ENCODE data around the gene NR4A2. TPM values are rescaled to one million over a fixed set of nuclear protein-coding genes. Genes with fewer than 3 reads are reported as not detected.

Gene NR4A2
- total RNA-seq, 2 experiments from 2014 or later, result 1.2 to 1.7 TPM

DNA sequence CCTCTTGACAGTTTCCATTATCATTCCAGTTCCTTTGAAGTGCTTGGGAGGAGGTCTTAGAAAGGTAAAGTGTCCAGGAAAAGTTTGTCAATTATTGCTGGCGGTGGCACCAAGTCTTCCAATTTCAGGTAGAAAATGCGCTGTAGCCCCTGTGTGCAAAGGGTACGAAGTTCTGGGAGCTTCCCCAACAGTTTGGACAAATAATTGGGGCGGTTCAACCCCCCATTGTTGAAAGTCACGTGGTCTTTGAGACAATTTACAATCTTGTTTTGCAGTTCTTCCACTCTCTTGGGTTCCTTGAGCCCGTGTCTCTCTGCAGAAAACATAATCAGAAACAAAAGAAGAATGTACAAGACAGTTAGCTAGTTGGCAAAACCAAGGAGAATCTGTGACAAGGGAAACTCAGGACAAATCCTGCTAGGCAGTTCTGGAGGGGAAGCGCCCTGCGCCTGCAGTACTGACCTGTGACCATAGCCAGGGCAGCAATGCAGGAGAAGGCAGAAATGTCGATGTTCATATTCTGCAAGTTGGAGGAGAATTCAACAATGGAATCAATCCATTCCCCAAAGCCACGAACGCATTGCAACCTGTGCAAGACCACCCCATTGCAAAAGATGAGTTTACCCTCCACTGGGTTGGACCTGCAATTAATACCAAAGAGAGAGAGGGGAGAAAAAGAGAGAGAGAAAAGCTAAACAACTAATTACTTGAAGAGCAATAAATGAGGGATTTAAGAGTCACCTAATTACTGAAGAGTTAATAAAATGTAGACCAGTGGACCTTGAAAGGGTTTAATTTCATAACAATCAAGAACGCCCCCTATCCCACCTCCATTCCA lies 6.6 kb downstream of the NR4A2 start:
- no peaks in the 10 kb centered on the region for H3K9me3 Mint-ChIP-seq
- peaks cover 30% of the 10 kb centered on the region for H3K4me1 Mint-ChIP-seq
- H3K36me3 Mint-ChIP-seq (ENCODE audit: low read depth), result peaks cover 5% of the 10 kb centered on the region
- no peak overlapping the region for H3K27ac Mint-ChIP-seq
- POLR2A ChIA-PET, result no interaction called here
- DNase-seq, result no peak
- H3K4me3 Mint-ChIP-seq, result no peak overlapping the region
- H3K27me3 Mint-ChIP-seq, result peaks cover 75% of the 10 kb centered on the region
- CTCF ChIA-PET, result interaction anchor here (1.7 kb wide), 1 partner anchor 9 kb away, joined by 7 read pairs; no protein-coding TSS in a partner anchor

DNA sequence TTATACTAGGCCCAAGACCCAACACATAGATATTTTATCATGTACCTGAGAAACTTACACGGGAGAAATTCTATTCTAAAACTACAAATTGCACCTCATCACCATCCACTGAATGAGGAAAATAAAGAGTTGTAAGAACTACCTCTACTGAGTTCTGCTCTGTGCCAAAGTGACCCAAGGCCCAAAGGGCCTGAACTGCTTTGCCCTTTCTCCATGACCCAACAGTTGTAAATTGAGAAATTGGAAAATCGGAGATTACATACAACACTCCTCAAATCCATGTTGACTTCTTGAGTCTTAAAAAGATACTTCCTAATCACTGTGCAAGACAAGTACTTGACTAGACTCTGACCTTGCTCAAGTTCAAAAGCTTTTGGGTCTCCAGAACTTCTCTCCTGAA lies 8.8 kb downstream of the NR4A2 start:
- Mint-ChIP-seq H3K9me3 (no peaks in the 10 kb centered on the region), H3K36me3 (ENCODE audit: low read depth) (peaks cover 1% of the 10 kb centered on the region), H3K4me1 (peaks cover 26% of the 10 kb centered on the region), H3K4me3 (no peak overlapping the region), H3K27me3 (peaks cover 80% of the 10 kb centered on the region), H3K27ac (no peak overlapping the region)
- no peak for DNase-seq
- POLR2A ChIA-PET, result no interaction called here
- CTCF ChIA-PET, result no interaction called here

DNA sequence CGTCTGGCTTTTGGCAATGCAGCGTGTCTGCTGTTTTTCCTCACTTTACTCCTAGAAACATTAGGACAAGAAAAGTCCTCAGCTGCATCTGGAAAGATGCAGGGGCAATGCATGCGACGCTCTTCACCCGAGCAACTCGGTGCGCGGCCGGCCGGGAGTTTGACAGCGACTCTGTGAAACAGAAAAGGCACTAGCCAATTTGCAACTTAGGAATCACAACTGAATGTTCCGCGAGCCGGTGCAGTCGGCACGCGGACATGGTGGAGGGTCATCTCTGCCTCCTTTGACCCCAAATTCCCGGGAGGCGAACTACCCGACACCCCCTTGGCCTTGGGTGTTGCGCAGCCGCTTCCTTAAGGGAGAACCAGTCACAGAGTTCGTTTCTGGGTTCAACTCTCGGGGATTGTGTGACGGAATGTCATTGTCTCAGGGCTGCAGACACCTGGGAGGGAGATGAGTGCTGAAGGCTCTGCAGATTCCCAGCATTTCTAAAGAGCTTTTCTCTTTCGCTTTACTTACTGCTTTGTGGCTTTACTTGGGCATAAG lies 9.8 kb downstream of the NR4A2 start:
- DNase-seq, result no peak
- ChIA-PET CTCF (interaction anchor here (1.1 kb wide), 1 partner anchor 12 kb away, joined by 3 read pairs; no protein-coding TSS in a partner anchor), POLR2A (no interaction called here)
- Mint-ChIP-seq H3K27ac (no peak overlapping the region), H3K27me3 (peaks cover 80% of the 10 kb centered on the region), H3K9me3 (no peaks in the 10 kb centered on the region), H3K36me3 (ENCODE audit: low read depth) (peaks cover 1% of the 10 kb centered on the region), H3K4me1 (peaks cover 26% of the 10 kb centered on the region), H3K4me3 (no peak overlapping the region)

DNA sequence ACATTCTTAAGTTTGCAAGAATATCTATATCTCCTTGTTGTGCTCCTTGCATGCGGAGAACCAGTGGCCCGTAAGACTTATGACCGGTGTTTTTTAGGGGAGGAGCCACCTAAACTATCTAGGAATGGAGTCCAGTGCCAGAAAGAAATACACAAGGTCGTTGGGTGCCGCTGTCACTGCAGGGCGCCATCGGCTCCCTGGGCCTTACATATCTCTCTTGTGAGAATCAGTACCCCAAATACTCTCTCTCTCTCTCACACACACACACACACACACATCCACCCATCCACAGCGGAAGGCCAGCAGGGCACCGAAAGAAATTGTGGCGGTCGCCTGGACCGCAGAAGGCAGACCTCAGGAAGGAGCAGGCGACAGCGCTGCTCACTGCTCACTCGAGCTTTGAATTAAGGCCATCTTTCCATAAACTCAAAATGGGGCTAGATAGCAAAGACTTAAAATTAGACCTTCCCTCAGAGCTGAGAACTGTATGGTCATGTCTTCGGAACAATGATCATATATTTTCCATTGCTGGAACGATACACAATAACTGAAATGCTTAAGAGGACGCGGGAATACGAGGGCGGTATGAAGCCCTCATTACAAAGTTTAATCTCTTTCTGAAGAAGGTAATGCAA lies 10.4 kb downstream of the NR4A2 start:
- H3K9me3 Mint-ChIP-seq, result no peaks in the 10 kb centered on the region
- CTCF ChIA-PET, result interaction anchor here (1.1 kb wide), 1 partner anchor 13 kb away, joined by 3 read pairs; no protein-coding TSS in a partner anchor
- H3K27me3 Mint-ChIP-seq, result peaks cover 85% of the 10 kb centered on the region
- H3K27ac Mint-ChIP-seq, result no peak overlapping the region
- POLR2A ChIA-PET, result no interaction called here
- DNase-seq, result no peak
- peak overlapping the region; percentile 64 for H3K4me3 Mint-ChIP-seq
- H3K4me1 Mint-ChIP-seq, result peaks cover 26% of the 10 kb centered on the region
- peaks cover 1% of the 10 kb centered on the region for H3K36me3 Mint-ChIP-seq (ENCODE audit: low read depth)

DNA sequence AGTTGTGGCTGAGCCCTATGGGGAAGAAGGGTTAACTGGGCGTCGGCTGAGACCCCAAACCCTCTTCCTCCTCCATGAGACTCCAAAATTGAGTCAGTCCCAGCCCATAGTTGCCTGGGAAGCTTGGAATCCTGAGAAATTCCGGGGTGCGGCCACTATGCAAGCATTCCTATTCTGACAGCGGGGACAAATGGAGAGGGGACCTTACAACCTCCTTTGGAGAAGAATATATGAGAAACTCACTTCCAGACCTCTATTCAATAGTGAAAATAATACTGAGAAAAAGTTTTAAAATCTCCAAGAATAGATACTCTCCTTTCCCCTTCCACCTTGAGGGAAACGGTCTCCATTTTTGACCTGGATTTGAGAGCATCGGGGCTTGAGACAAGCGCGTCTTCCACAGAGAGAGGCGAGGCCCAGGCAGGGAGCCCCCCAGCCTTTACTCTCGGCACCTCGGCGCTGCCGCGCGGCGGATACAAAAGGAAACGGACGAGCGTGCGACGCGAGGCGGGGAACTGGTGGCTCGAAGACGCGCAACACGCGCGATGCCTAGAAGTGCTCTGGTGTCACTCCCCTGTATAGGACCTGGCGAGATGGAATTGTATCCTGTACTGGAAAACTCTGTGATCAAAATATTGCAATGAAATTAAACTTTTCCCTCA lies 11.1 kb downstream of the NR4A2 start:
- no peak for DNase-seq
- ChIA-PET POLR2A (no interaction called here), CTCF (no interaction called here)
- H3K4me1 Mint-ChIP-seq, result peaks cover 26% of the 10 kb centered on the region
- peaks cover 1% of the 10 kb centered on the region for H3K36me3 Mint-ChIP-seq (ENCODE audit: low read depth)
- H3K27ac Mint-ChIP-seq, result no peak overlapping the region
- H3K27me3 Mint-ChIP-seq, result peaks cover 83% of the 10 kb centered on the region
- peak overlapping the region; percentile 64 for H3K4me3 Mint-ChIP-seq
- no peaks in the 10 kb centered on the region for H3K9me3 Mint-ChIP-seq

DNA sequence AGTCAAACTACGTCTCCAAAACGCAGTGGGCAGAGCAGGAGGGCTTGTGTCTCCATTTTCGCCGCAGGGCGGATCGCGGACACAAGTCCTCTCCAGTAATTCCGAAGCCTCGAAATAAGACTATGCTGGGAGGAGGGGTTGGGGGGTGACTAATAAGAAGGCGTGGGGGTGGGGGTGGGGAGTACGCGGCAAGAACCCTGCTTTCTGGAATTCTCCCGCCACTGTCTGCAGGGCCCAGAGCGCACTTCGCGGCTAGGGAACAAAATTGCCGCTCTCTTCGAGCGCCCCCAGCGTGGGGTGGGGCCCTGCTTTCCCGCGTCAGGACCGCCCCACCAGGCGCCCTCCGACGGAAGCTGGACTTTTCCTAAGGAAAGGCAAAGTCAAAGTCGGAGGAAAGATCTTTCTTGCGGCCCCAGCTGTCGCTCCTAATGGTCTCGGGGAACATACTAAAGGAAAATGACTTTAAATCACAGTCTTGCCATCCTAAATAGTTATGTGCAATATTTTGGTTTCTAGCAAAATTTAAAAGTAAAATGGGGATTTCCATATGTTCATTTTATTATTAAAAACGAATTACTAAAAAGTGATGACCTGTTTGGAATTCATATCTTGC lies 11.9 kb downstream of the NR4A2 start:
- H3K27me3 Mint-ChIP-seq, result peaks cover 82% of the 10 kb centered on the region
- POLR2A ChIA-PET, result no interaction called here

DNA sequence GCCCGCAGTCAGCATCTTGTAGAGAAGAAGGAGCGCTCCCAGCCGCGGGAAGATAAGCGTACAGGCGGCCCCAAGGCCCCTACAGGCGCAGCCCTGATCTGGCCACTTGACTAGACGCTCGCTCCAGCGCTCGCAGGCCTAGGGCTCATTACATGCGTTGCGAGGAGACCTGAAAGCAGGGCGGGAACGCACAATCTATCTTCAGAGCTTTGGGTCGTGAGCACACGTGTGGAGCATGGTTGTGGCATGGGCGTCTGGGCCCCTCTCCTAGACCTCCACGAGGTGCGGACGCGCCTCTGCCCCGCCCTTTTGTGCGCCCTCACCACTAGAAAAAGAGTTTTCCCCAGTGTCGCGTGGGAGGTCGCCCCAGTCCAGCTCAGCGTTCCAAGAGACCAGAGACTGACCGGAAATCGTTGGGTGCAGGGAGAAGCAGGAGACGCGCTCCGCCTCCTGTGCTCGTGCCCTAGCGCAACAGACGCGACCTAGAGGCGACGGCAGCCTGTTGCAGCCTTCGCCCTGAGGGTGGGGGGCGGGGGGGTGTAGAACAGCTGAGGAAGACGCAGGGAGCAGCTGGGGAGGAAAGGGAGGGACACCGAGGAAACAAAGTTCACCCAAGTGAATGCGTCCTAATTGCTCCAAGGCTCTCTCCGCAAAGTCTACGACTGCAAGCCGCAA lies 12.6 kb downstream of the NR4A2 start:
- no peak overlapping the region for H3K4me3 Mint-ChIP-seq
- CTCF ChIA-PET, result interaction anchor here (1.1 kb wide), 1 partner anchor 15 kb away, joined by 4 read pairs; no protein-coding TSS in a partner anchor
- POLR2A ChIA-PET, result no interaction called here
- no peak overlapping the region for H3K27ac Mint-ChIP-seq
- no peaks in the 10 kb centered on the region for H3K9me3 Mint-ChIP-seq
- DNase-seq, result no peak
- peaks cover 26% of the 10 kb centered on the region for H3K4me1 Mint-ChIP-seq
- no peaks in the 10 kb centered on the region for H3K36me3 Mint-ChIP-seq (ENCODE audit: low read depth)
- peaks cover 81% of the 10 kb centered on the region for H3K27me3 Mint-ChIP-seq

More for the DNA sequence above, 11.9 kb downstream of the NR4A2 start:
- Mint-ChIP-seq H3K27ac (no peak overlapping the region), H3K9me3 (no peaks in the 10 kb centered on the region), H3K4me3 (no peak overlapping the region), H3K36me3 (ENCODE audit: low read depth) (peaks cover 1% of the 10 kb centered on the region), H3K4me1 (peaks cover 26% of the 10 kb centered on the region)
- DNase-seq, result no peak
- CTCF ChIA-PET, result no interaction called here

DNA sequence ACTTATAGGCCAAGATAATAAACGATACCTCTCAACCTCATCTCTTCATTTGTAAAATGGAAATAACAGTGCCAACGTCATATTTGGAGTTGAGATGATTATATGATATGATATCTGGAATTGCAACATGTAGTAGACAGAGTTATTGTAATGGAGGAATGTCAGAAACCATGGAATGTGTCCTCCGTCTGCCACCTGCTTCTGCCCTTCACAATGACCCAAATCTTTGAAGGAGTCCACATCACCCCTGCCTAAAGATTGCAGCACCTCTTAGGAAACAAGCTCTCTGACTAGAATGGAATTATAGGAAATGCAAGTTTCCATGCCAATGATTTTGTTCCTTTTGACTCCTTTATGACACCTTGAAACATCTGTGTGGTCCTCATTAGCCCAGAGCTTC lies 14.9 kb downstream of the NR4A2 start:
- ChIA-PET CTCF (no interaction called here), POLR2A (no interaction called here)
- no peaks in the 10 kb centered on the region for H3K36me3 Mint-ChIP-seq (ENCODE audit: low read depth)
- H3K27ac Mint-ChIP-seq, result no peak overlapping the region
- no peak overlapping the region for H3K4me3 Mint-ChIP-seq
- peaks cover 82% of the 10 kb centered on the region for H3K27me3 Mint-ChIP-seq
- no peak for DNase-seq
- H3K4me1 Mint-ChIP-seq, result peaks cover 25% of the 10 kb centered on the region
- H3K9me3 Mint-ChIP-seq, result no peaks in the 10 kb centered on the region

DNA sequence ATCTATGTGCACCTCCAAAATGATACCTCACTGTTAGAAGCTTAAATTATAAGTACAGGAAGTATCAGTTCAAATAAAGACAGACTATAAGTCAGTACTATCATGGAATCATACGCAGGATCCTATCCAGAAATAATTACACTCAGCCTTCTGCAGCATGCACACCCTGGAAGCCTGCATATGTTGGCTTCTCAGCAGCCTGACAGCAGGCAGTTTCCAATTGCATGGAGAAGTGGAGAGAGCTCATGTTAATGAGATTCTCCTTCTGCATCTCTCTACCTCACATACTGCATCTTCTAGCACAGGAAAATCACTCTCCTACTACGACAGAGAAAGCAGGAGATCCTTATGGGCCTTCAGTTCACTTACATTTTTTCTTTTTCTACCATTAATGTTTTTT lies 20.5 kb downstream of the NR4A2 start:
- Mint-ChIP-seq H3K4me3 (no peak overlapping the region), H3K36me3 (ENCODE audit: low read depth) (no peaks in the 10 kb centered on the region), H3K9me3 (no peaks in the 10 kb centered on the region), H3K27ac (no peak overlapping the region), H3K27me3 (peaks cover 46% of the 10 kb centered on the region), H3K4me1 (no peaks in the 10 kb centered on the region)
- no peak for DNase-seq
- CTCF ChIA-PET, result no interaction called here
- POLR2A ChIA-PET, result no interaction called here

DNA sequence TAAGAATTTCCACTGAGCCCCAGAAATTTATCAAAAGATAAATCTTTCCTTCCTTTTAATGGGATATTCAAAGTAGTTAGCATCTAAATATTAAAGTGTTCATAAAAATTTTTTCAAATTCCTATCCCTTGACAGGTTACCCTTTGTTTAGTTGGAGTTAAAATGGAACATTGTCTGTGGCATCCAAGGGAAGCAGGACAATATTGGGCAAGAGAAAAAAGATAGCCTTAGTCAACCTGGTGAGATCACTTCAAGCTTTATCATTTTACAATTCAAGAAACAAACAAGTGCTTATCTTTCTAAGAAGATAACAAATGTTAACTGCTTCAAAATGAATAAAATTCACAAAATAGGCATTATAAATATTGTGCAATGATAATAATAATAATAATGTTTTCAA lies 21.7 kb downstream of the NR4A2 start:
- Mint-ChIP-seq H3K4me3 (no peak overlapping the region), H3K4me1 (no peaks in the 10 kb centered on the region), H3K36me3 (ENCODE audit: low read depth) (no peaks in the 10 kb centered on the region), H3K27me3 (peaks cover 48% of the 10 kb centered on the region), H3K27ac (no peak overlapping the region), H3K9me3 (no peaks in the 10 kb centered on the region)
- ChIA-PET CTCF (no interaction called here), POLR2A (no interaction called here)
- no peak for DNase-seq

DNA sequence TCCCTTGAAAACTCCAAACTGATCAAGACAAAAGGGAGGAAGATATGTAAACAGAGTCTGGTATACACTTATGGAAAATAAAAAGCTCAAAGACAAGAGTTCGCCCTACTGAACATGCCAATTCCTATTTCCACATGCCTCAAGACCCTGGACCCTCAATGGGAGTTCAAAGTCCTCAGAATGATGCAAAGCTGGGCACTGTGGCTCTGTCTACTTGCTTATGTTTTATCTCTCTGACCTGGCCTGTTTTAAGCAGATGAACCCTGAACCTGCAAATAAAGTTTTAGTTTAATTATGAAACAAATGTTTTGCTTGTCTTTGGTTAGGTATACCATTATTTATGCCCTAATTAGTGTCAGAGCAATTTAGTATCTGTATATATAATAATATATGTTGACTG lies 22.6 kb downstream of the NR4A2 start:
- ChIA-PET CTCF (no interaction called here), POLR2A (no interaction called here)
- Mint-ChIP-seq H3K27me3 (peaks cover 43% of the 10 kb centered on the region), H3K27ac (no peak overlapping the region), H3K4me1 (no peaks in the 10 kb centered on the region), H3K4me3 (no peak overlapping the region), H3K36me3 (ENCODE audit: low read depth) (no peaks in the 10 kb centered on the region), H3K9me3 (no peaks in the 10 kb centered on the region)
- DNase-seq, result no peak

DNA sequence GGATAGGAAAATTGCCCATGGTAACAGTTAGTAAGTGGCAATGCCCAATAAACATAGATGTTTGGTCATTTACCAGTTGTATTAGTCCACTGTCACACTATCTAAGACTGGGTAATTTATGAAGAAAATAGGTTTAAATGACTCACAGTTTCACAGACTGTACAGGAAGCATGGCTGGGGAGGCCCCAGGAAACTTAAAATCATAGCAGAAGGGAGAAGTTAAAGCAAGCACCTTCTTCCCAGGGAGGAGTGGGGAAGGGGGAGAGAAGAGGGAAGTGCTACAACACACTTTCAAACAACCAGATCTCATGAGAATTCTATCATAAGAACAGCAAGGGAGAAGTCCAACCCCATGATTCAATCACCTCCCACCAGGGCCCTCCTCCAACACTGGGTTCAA lies 23.4 kb downstream of the NR4A2 start:
- Mint-ChIP-seq H3K4me1 (no peaks in the 10 kb centered on the region), H3K36me3 (ENCODE audit: low read depth) (no peaks in the 10 kb centered on the region), H3K27me3 (peaks cover 39% of the 10 kb centered on the region), H3K4me3 (no peak overlapping the region), H3K9me3 (no peaks in the 10 kb centered on the region), H3K27ac (no peak overlapping the region)
- POLR2A ChIA-PET, result no interaction called here
- CTCF ChIA-PET, result no interaction called here
- no peak for DNase-seq
